ENCODE data around the gene CHERP.

- TF ChIP-seq YY1 (IDR thresholded peaks at IDR 0.05; ENCODE audit: insufficient read depth, insufficient read length) = no peak
- no peak for TF ChIP-seq ZNF274 (IDR thresholded peaks at IDR 0.05; ENCODE audit: low read depth, low read length)
These were observed 71.7 kb downstream of the CHERP start for GRCh38 chr19:16470541-16470910.
